HCT116 (cell line): ENCODE results near the gene LRRC47. TPM values are rescaled to one million over a fixed set of nuclear protein-coding genes. Genes with fewer than 3 reads are reported as not detected.

Experiments used
- ATAC-seq: fragments of 200-7000 bp; cut with Tn5 transposase; 2 replicates; pipeline ENCODE4 v1.9.1; 2020; ENCODE audit warnings: mild to moderate bottlenecking, moderate library complexity
- BruUV-seq: library from RNA; stranded (reverse); fragments of 400-500 nt; replicated peaks from 2 replicates; lab custom pipeline; 2021; lab: Mats Ljungman, UMichigan
- CTCF ChIA-PET: fragments of 300-600 bp; sonication (Branson Sonifier 250); formaldehyde crosslinking; loops from one replicate; lab custom pipeline; 2021; ENCODE audit warnings: antibody characterized with exemption; lab: Charles Lee
- POLR2A ChIA-PET: fragments of 300-600, 350-600 bp; sonication (Branson Sonifier 250); formaldehyde crosslinking; loops from one replicate; lab custom pipeline; 2021; ENCODE audit warnings: antibody characterized with exemption; lab: Charles Lee
- RAD21 ChIA-PET, 2 experiments: fragments of 300-600 bp; sonication (Branson Sonifier 250); formaldehyde crosslinking; loops; one replicate each; lab custom pipeline; 2023; ENCODE audit warnings: low total read pairs in 2 of 2; ENCODE audit not compliant: uncharacterized antibody in 2 of 2, unreplicated experiment in 2 of 2, low non-redundant PET in 1 of 2; lab: Charles Lee
- DNase-seq: peaks from one replicate; pipeline ENCODE4 v3.0.0-alpha.2; 2010; ENCODE audit warnings: low read depth, low spot score
- H2AFZ ChIP-seq: fragments of 200-600 bp; shearing (Covaris generic), sonication (generic); 2 replicates; pipeline ENCODE4 v1.6.1; 2017; ENCODE audit warnings: low read depth, mixed run types, mixed read lengths, antibody characterized with exemption, low read length; ENCODE audit not compliant: poor library complexity, severe bottlenecking
- H3K27ac ChIP-seq: 2 replicates; pipeline ENCODE4 v1.5.1; 2012; ENCODE audit warnings: low read depth, low read length
- H3K27me3 ChIP-seq: fragments of 200-600 bp; sonication (generic); 2 replicates; pipeline ENCODE4 v1.6.1; 2016; ENCODE audit warnings: mixed run types, low read length, mixed read lengths; ENCODE audit not compliant: insufficient read depth
- H3K36me3 ChIP-seq, 2 experiments: fragments of 200-500 bp in 1 of 2; fragments of 200-600 bp in 1 of 2; sonication (Bioruptor generic) in 1 of 2; sonication (generic) in 1 of 2; 2 replicates each; pipeline versions ENCODE4 v1.5.1 to v1.6.1; 2014 to 2016; ENCODE audit warnings: low read length in 2 of 2, inconsistent platforms in 1 of 2, mixed read lengths in 1 of 2, mixed run types in 1 of 2; ENCODE audit not compliant: insufficient read depth in 2 of 2, control insufficient read depth in 1 of 2
- H3K4me1 ChIP-seq, 2 experiments: fragments of 200-600 bp in 1 of 2; sonication (generic) in 1 of 2; 2 replicates each; pipeline versions ENCODE4 v1.5.1 to v1.6.1; 2012 to 2017; ENCODE audit warnings: low read length in 2 of 2, inconsistent platforms in 1 of 2, mild to moderate bottlenecking in 1 of 2, mixed read lengths in 1 of 2, mixed run types in 1 of 2, moderate library complexity in 1 of 2; ENCODE audit not compliant: insufficient read depth in 2 of 2, control insufficient read depth in 1 of 2
- H3K4me2 ChIP-seq: fragments of 200-600 bp; sonication (generic); 2 replicates; pipeline ENCODE4 v1.6.1; 2017; ENCODE audit warnings: mixed run types, low read length, mixed read lengths
- H3K4me3 ChIP-seq, 2 experiments: fragments of 200-600 bp in 1 of 2; sonication (generic) in 1 of 2; replicated peaks in 1 of 2; 2 replicates each; pipeline ENCODE4 v1.5.1; 2011 to 2016; ENCODE audit warnings: low read length in 2 of 2, control low read depth in 1 of 2, low read depth in 1 of 2, mild to moderate bottlenecking in 1 of 2, mixed read lengths in 1 of 2, mixed run types in 1 of 2
- H3K79me2 ChIP-seq: fragments of 200-600 bp; sonication (generic); 2 replicates; pipeline ENCODE4 v1.6.1; 2017; ENCODE audit warnings: mild to moderate bottlenecking, mixed run types, low read length, moderate library complexity, mixed read lengths; ENCODE audit not compliant: insufficient read depth
- H3K9ac ChIP-seq: fragments of 200-600 bp; sonication (generic); 2 replicates; pipeline ENCODE4 v1.6.1; 2016; ENCODE audit warnings: low read length, mixed read lengths
- H3K9me2 ChIP-seq: fragments of 200-600 bp; sonication (generic), shearing (Covaris generic); 2 replicates; pipeline ENCODE4 v1.6.1; 2017; ENCODE audit warnings: mixed run types, mild to moderate bottlenecking, moderate library complexity; ENCODE audit not compliant: insufficient read depth
- H3K9me3 ChIP-seq, 2 experiments: fragments of 200-500 bp in 1 of 2; fragments of 200-600 bp in 1 of 2; sonication (Bioruptor generic) in 1 of 2; sonication (generic) in 1 of 2; 2 replicates each; pipeline ENCODE4 v1.6.1; 2014 to 2017; ENCODE audit warnings: low read length in 2 of 2, mixed read lengths in 2 of 2, inconsistent platforms in 1 of 2, low read depth in 1 of 2, mild to moderate bottlenecking in 1 of 2, mixed run types in 1 of 2, moderate library complexity in 1 of 2; ENCODE audit not compliant: control insufficient read depth in 1 of 2, insufficient read depth in 1 of 2
- H4K20me1 ChIP-seq: fragments of 200-600 bp; sonication (generic), shearing (Covaris generic); 2 replicates; pipeline ENCODE4 v1.6.1; 2017; ENCODE audit warnings: mixed run types, mild to moderate bottlenecking, moderate library complexity; ENCODE audit not compliant: insufficient read depth
- ATF3 ChIP-seq: IDR thresholded peaks from 2 replicates; pipeline ENCODE4 v1.6.1; 2012
- CEBPB ChIP-seq: IDR thresholded peaks from 2 replicates; pipeline ENCODE4 v1.6.1; 2012; ENCODE audit warnings: low read depth
- CTCF ChIP-seq, 3 experiments: fragments of 200-600 bp in 1 of 3; sonication (generic) in 1 of 3; IDR thresholded peaks in 2 of 3; conservative IDR thresholded peaks in 1 of 3; 2 replicates each; pipeline ENCODE4 v1.5.1; 2012 to 2017; ENCODE audit warnings: low read depth in 2 of 3, low read length in 2 of 3, antibody characterized with exemption in 1 of 3, borderline replicate concordance in 1 of 3, control low read depth in 1 of 3, mild to moderate bottlenecking in 1 of 3, mixed read lengths in 1 of 3, mixed run types in 1 of 3, moderate library complexity in 1 of 3; ENCODE audit not compliant: insufficient read depth in 1 of 3
- EGR1 ChIP-seq: IDR thresholded peaks from 2 replicates; pipeline ENCODE4 v1.6.1; 2012; ENCODE audit warnings: low read depth
- ELF1 ChIP-seq: IDR thresholded peaks from 2 replicates; pipeline ENCODE4 v1.6.1; 2012; ENCODE audit warnings: low read depth, borderline replicate concordance
- EZH2phosphoT487 ChIP-seq: fragments of 200-600 bp; IDR thresholded peaks from 2 replicates; pipeline ENCODE4 v1.6.1; 2018; ENCODE audit warnings: antibody characterized with exemption, borderline replicate concordance
- POLR2A ChIP-seq: IDR thresholded peaks from 2 replicates; pipeline ENCODE4 v1.7.0; 2011; ENCODE audit warnings: borderline replicate concordance; ENCODE audit not compliant: insufficient read depth, insufficient read length; ENCODE audit errors: extremely low read depth
- RAD21 ChIP-seq: IDR thresholded peaks from 2 replicates; pipeline ENCODE4 v1.6.1; 2012; ENCODE audit warnings: low read depth, mild to moderate bottlenecking
- REST ChIP-seq: IDR thresholded peaks from 2 replicates; pipeline ENCODE4 v1.6.1; 2012; ENCODE audit warnings: low read depth
- SIN3A ChIP-seq: IDR thresholded peaks from 2 replicates; pipeline ENCODE4 v1.6.1; 2012; ENCODE audit warnings: low read depth
- SP1 ChIP-seq: IDR thresholded peaks from 2 replicates; pipeline ENCODE4 v1.6.1; 2012; ENCODE audit warnings: low read depth
- SRF ChIP-seq: IDR thresholded peaks from 2 replicates; pipeline ENCODE4 v1.6.1; 2012; ENCODE audit warnings: low read depth
- TCF7L2 ChIP-seq: IDR thresholded peaks from 2 replicates; pipeline ENCODE4 v1.7.0; 2011; ENCODE audit warnings: borderline replicate concordance, inconsistent platforms; ENCODE audit not compliant: insufficient read depth, insufficient read length; ENCODE audit errors: extremely low read depth
- YY1 ChIP-seq: IDR thresholded peaks from 2 replicates; pipeline ENCODE4 v1.6.1; 2011; ENCODE audit warnings: low read length, low read depth, moderate library complexity, mild to moderate bottlenecking; ENCODE audit not compliant: insufficient replicate concordance; ENCODE audit errors: extremely low read depth
- ZFX ChIP-seq: fragments of 450-650 bp; IDR thresholded peaks from 2 replicates; pipeline ENCODE4 v1.6.1; 2017
- intact Hi-C: fragments of 100-400 bp; cut with micrococcal nuclease; formaldehyde crosslinking; loops from 2 replicates; pipeline ENCODE4 v1.10.0; 2022
- total RNA-seq: library from RNA; stranded (reverse); gene quantifications from one replicate; pipeline ENCODE4 v1.2.1, GENCODE V29; 2021; ENCODE audit not compliant: unreplicated experiment

LRRC47 gene
- total RNA-seq, 1 experiment from 2014 or later: 48.0 TPM

- H3K9me2 ChIP-seq: no peaks in the 10 kb centered on the region
- TF ChIP-seq SP1 (no peak), SRF (no peak), EGR1 (no peak), RAD21 (no peak), CEBPB (no peak), SIN3A (no peak), TCF7L2 (no peak), ELF1 (no peak)
- DNase-seq (no peak), ATAC-seq (no peak)
- no peaks in the 10 kb centered on the region for H3K9me3 ChIP-seq
- no peak overlapping the region for H3K27ac ChIP-seq
- H4K20me1 ChIP-seq: no peaks in the 10 kb centered on the region
- no peak overlapping the region for H2AFZ ChIP-seq
- H3K4me2 ChIP-seq: no peak overlapping the region
- no peak overlapping the region for H3K4me3 ChIP-seq
- intact Hi-C loops: no loop called here
- BruUV-seq: no TSS peak
- CTCF ChIA-PET: no interaction called here
- no peaks in the 10 kb centered on the region for H3K27me3 ChIP-seq
- H3K36me3 ChIP-seq: no peaks in the 10 kb centered on the region
- no peaks in the 10 kb centered on the region for H3K79me2 ChIP-seq
- POLR2A ChIA-PET: no interaction called here
- RAD21 ChIA-PET: no interaction called here
- peaks cover 18 to 27% of the 10 kb centered on the region in 2 experiments for H3K4me1 ChIP-seq
- H3K9ac ChIP-seq: no peak overlapping the region
Measured at GRCh38 chr1:3770047-3770765, 26.1 kb downstream of the LRRC47 start.

- Histone ChIP-seq H3K27me3 (no peaks in the 10 kb centered on the region), H3K36me3 (no peaks in the 10 kb centered on the region), H3K4me1 (peaks cover 15 to 23% of the 10 kb centered on the region in 2 experiments), H3K27ac (no peak overlapping the region), H3K4me3 (no peak overlapping the region), H3K4me2 (no peak overlapping the region), H4K20me1 (no peaks in the 10 kb centered on the region), H3K9ac (no peak overlapping the region), H3K9me2 (no peaks in the 10 kb centered on the region), H2AFZ (no peak overlapping the region), H3K9me3 (no peaks in the 10 kb centered on the region), H3K79me2 (no peaks in the 10 kb centered on the region)
- BruUV-seq: no TSS peak
- intact Hi-C loops: no loop called here
- no peak for ATAC-seq
- ChIA-PET POLR2A (no interaction called here), CTCF (no interaction called here), RAD21 (no interaction called here)
- DNase-seq: no peak
- TF ChIP-seq ZFX (no peak), POLR2A (no peak), CEBPB (no peak), ATF3 (no peak), CTCF (IDR thresholded peaks at IDR 0.05 in 2 of 3, conservative IDR thresholded peaks at IDR 0.05 in 1 of 3; ENCODE audit: borderline replicate concordance in 1 of 3, insufficient read depth in 1 of 3, low read depth in 2 of 3, low read length in 2 of 3) (no peak), REST (no peak), SRF (no peak), YY1 (no peak), EZH2phosphoT487 (no peak), EGR1 (no peak)
Measured at GRCh38 chr1:3768811-3769390, 27.4 kb downstream of the LRRC47 start.
